Measurements from ENCODE around the gene SCTR. TPM values are rescaled to one million over a fixed set of nuclear protein-coding genes. Genes with fewer than 3 reads are reported as not detected.

SCTR gene
- total and polyA plus RNA-seq, 2 of the 13 experiments (the other 11 are each of a cell fraction or from before 2014, with no cell fraction given), result not detected

GRCh38 chr2:119508756-119509155, 15.5 kb downstream of the SCTR start:
- ATAC-seq, result no peak

More at GRCh38 chr2:119508756-119509155, 15.5 kb downstream of the SCTR start:
- no TSS peak for BruUV-seq (replicated peaks)
- Histone ChIP-seq H3K27me3 (ENCODE audit: control insufficient read depth in 1 of 2, insufficient read depth in 2 of 2, low read length in 2 of 2) (no peaks in the 10 kb centered on the region; a peak in 2 of 5 replicates), H3K4me2 (ENCODE audit: low read depth, low read length) (no peak overlapping the region), H3K27ac (ENCODE audit: extremely low read length, insufficient read depth, low read length) (no peak overlapping the region), H3K79me2 (ENCODE audit: insufficient read depth, low read length) (no peaks in the 10 kb centered on the region), H4K20me1 (ENCODE audit: insufficient read depth, low read length) (no peaks in the 10 kb centered on the region), H2AFZ (ENCODE audit: low read length) (no peak overlapping the region), H3K9me3 (ENCODE audit: low read length) (no peaks in the 10 kb centered on the region), H3K4me3 (replicated peaks in 1 of 3; ENCODE audit: insufficient read depth in 1 of 3, low read depth in 2 of 3, low read length in 3 of 3) (no peak overlapping the region), H3K4me1 (ENCODE audit: insufficient read depth, low read length) (no peaks in the 10 kb centered on the region), H3K36me3 (replicated peaks in 1 of 2; ENCODE audit: control insufficient read depth in 1 of 2, insufficient read depth in 2 of 2, low read length in 2 of 2) (no peaks in the 10 kb centered on the region), H3K9ac (ENCODE audit: insufficient read depth, low read depth, low read length) (no peak overlapping the region)
- WGBS (ENCODE audit: low lambda C conversion rate), result 31% methylated on average over 6 of the region's 6 CpGs
- TF ChIP-seq ZNF354B (CRISPR knock-in tag; IDR thresholded peaks at IDR 0.05), result no peak
- no peak for TF ChIP-seq SP140L (CRISPR knock-in tag; IDR thresholded peaks at IDR 0.05; ENCODE audit: borderline replicate concordance)
- no peak for TF ChIP-seq SKI (IDR thresholded peaks at IDR 0.05; ENCODE audit: partially characterized antibody)
- TF ChIP-seq ZFP90 (CRISPR knock-in tag; IDR thresholded peaks at IDR 0.05; ENCODE audit: borderline replicate concordance), result no peak
- no peak for TF ChIP-seq ZNF44 (CRISPR knock-in tag; IDR thresholded peaks at IDR 0.05)
- TF ChIP-seq SIX1 (CRISPR knock-in tag; IDR thresholded peaks at IDR 0.05; ENCODE audit: borderline replicate concordance), result no peak
- TF ChIP-seq ZNF740 (CRISPR knock-in tag; IDR thresholded peaks at IDR 0.05), result no peak
- TF ChIP-seq FOSL2 (CRISPR knock-in tag; IDR thresholded peaks at IDR 0.05), result no peak
- no peak for TF ChIP-seq ESRRA (CRISPR knock-in tag; IDR thresholded peaks at IDR 0.05; ENCODE audit: low read depth)
- no peak for TF ChIP-seq EP300 (IDR thresholded peaks at IDR 0.05; ENCODE audit: low read depth in 2 of 2, low read length in 2 of 2)
- no peak for TF ChIP-seq EP300 (CRISPR knock-in tag; IDR thresholded peaks at IDR 0.05; ENCODE audit: borderline replicate concordance)
- TF ChIP-seq ZNF530 (CRISPR knock-in tag; IDR thresholded peaks at IDR 0.05; ENCODE audit: low read depth), result no peak
- TF ChIP-seq, protein P1, sequence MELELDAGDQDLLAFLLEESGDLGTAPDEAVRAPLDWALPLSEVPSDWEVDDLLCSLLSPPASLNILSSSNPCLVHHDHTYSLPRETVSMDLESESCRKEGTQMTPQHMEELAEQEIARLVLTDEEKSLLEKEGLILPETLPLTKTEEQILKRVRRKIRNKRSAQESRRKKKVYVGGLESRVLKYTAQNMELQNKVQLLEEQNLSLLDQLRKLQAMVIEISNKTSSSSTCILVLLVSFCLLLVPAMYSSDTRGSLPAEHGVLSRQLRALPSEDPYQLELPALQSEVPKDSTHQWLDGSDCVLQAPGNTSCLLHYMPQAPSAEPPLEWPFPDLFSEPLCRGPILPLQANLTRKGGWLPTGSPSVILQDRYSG (CRISPR knock-in tag; IDR thresholded peaks at IDR 0.05), result no peak
- no peak for TF ChIP-seq REPIN1 (CRISPR knock-in tag; IDR thresholded peaks at IDR 0.05; ENCODE audit: borderline replicate concordance, low read depth)
- no peak for TF ChIP-seq HNF4A (CRISPR knock-in tag; IDR thresholded peaks at IDR 0.05)
- TF ChIP-seq ZNF749 (CRISPR knock-in tag; IDR thresholded peaks at IDR 0.05; ENCODE audit: borderline replicate concordance), result no peak
- no peak for TF ChIP-seq ZNF614 (CRISPR knock-in tag; IDR thresholded peaks at IDR 0.05; ENCODE audit: borderline replicate concordance)
- TF ChIP-seq ZFP1 (CRISPR knock-in tag; IDR thresholded peaks at IDR 0.05), result no peak
- no peak for TF ChIP-seq ZNF773 (CRISPR knock-in tag; IDR thresholded peaks at IDR 0.05; ENCODE audit: borderline replicate concordance)
- no peak for TF ChIP-seq ZNF33A (CRISPR knock-in tag; IDR thresholded peaks at IDR 0.05; ENCODE audit: borderline replicate concordance)
- in situ Hi-C loops (cut with HindIII; ENCODE audit: extremely low pct_ligation_motif_present, low pct_unique_long_range_greater_than_20kb) (no loop called here), intact Hi-C loops (cut with micrococcal nuclease; ENCODE audit: unreplicated experiment) (no loop called here)
- CTCF ChIA-PET (ENCODE audit: low intra/inter-chr PET ratio, low total read pairs), result no interaction called here
- no peak for DNase-seq (ENCODE audit: low spot score)
- POLR2A ChIA-PET, result interaction anchor here (1.1 kb wide), 1 partner anchor 21 kb away, joined by 3 read pairs; no protein-coding TSS in a partner anchor
- no peak for FAIRE-seq
